GM23338 (cell line): ENCODE data around the gene OBSL1. TPM values are rescaled to one million over a fixed set of nuclear protein-coding genes. Genes with fewer than 3 reads are reported as not detected.

ENCODE experiments used
- ATAC-seq: fragments of 200-7000 bp; cut with Tn5 transposase; 3 replicates; pipeline ENCODE4 v1.9.1; 2020
- DNase-seq: peaks from one replicate; pipeline ENCODE4 v3.0.0-alpha.2; 2015; ENCODE audit warnings: low spot score
- H2AFZ ChIP-seq: fragments of 200-600 bp; sonication (generic); 2 replicates; pipeline ENCODE4 v1.8.0; 2016; ENCODE audit warnings: antibody characterized with exemption, mild to moderate bottlenecking, moderate library complexity
- H3F3A ChIP-seq: fragments of 200-600 bp; sonication (generic); replicated peaks from 2 replicates; pipeline ENCODE4 v1.8.0; 2017; ENCODE audit warnings: antibody characterized with exemption, mixed run types, low read depth
- H3K27ac ChIP-seq: fragments of 200-600 bp; sonication (generic); 2 replicates; pipeline ENCODE4 v1.6.1; 2016; ENCODE audit warnings: low read depth
- H3K27me3 ChIP-seq: fragments of 200-600 bp; sonication (generic); 2 replicates; pipeline ENCODE4 v1.8.0; 2016; ENCODE audit warnings: mild to moderate bottlenecking, mixed run types, moderate library complexity; ENCODE audit not compliant: insufficient read depth
- H3K36me3 ChIP-seq: fragments of 200-600 bp; sonication (generic); 2 replicates; pipeline ENCODE4 v1.8.0; 2016; ENCODE audit warnings: mild to moderate bottlenecking; ENCODE audit not compliant: insufficient read depth
- H3K4me1 ChIP-seq: fragments of 200-600 bp; sonication (generic); 2 replicates; pipeline ENCODE4 v1.8.0; 2016; ENCODE audit warnings: mild to moderate bottlenecking, moderate library complexity; ENCODE audit not compliant: insufficient read depth
- H3K4me2 ChIP-seq: fragments of 200-600 bp; sonication (generic); 2 replicates; pipeline ENCODE4 v1.7.1; 2017; ENCODE audit warnings: mixed run types
- H3K4me3 ChIP-seq: fragments of 200-600 bp; sonication (generic); 2 replicates; pipeline ENCODE4 v1.6.1; 2016; ENCODE audit warnings: mixed run types
- H3K79me2 ChIP-seq: fragments of 200-600 bp; sonication (generic); replicated peaks from 2 replicates; pipeline ENCODE4 v1.8.0; 2017; ENCODE audit warnings: mild to moderate bottlenecking; ENCODE audit not compliant: insufficient read depth
- H3K9me2 ChIP-seq: fragments of 200-600 bp; sonication (generic); 2 replicates; pipeline ENCODE4 v1.8.0; 2017; ENCODE audit not compliant: insufficient read depth
- H4K20me1 ChIP-seq: fragments of 200-600 bp; sonication (generic); replicated peaks from 2 replicates; pipeline ENCODE4 v1.8.0; 2017; ENCODE audit warnings: mild to moderate bottlenecking; ENCODE audit not compliant: insufficient read depth
- H3K27ac Mint-ChIP-seq: 2 replicates; pipeline ENCODE4 v1.8.0; 2020; ENCODE audit warnings: inconsistent platforms, mild to moderate bottlenecking, moderate library complexity, mixed read lengths
- H3K27me3 Mint-ChIP-seq: 3 replicates; pipeline ENCODE4 v1.8.0; 2022; ENCODE audit warnings: low read depth, mild to moderate bottlenecking, moderate library complexity, mixed read lengths, inconsistent platforms; ENCODE audit not compliant: insufficient read depth, poor library complexity
- H3K36me3 Mint-ChIP-seq: 3 replicates; pipeline ENCODE4 v1.8.0; 2021; ENCODE audit warnings: low read depth, mild to moderate bottlenecking, inconsistent platforms, moderate library complexity, mixed read lengths
- H3K4me1 Mint-ChIP-seq: 3 replicates; pipeline ENCODE4 v1.8.0; 2020; ENCODE audit warnings: mild to moderate bottlenecking, inconsistent platforms, mixed read lengths
- H3K4me3 Mint-ChIP-seq: 3 replicates; pipeline ENCODE4 v1.8.0; 2021; ENCODE audit warnings: moderate library complexity, mild to moderate bottlenecking, inconsistent platforms, mixed read lengths
- H3K9me3 Mint-ChIP-seq: 3 replicates; pipeline ENCODE4 v1.8.0; 2020; ENCODE audit warnings: moderate library complexity, mild to moderate bottlenecking, inconsistent platforms, mixed read lengths
- CREB1 ChIP-seq: fragments of 250-450 bp; sonication (Bioruptor Pico); IDR thresholded peaks from 2 replicates; pipeline ENCODE4 v1.5.0; 2020; ENCODE audit warnings: low read depth, mild to moderate bottlenecking, moderate library complexity
- CTCF ChIP-seq, 2 experiments: fragments of 200-600 bp in 1 of 2; sonication (generic) in 1 of 2; conservative IDR thresholded peaks; 2 replicates each; pipeline versions ENCODE4 v1.5.1 to v1.6.1; 2016 to 2017; ENCODE audit warnings: antibody characterized with exemption in 2 of 2, low read depth in 2 of 2, mild to moderate bottlenecking in 2 of 2, moderate library complexity in 1 of 2
- ETS1 ChIP-seq: IDR thresholded peaks from 2 replicates; pipeline ENCODE4 v1.6.1; 2016; ENCODE audit warnings: antibody characterized with exemption
- EZH2 ChIP-seq: fragments of 200-600 bp; sonication (generic); IDR thresholded peaks from one replicate; pipeline ENCODE4 v1.8.0; 2017; ENCODE audit warnings: antibody characterized with exemption, mild to moderate bottlenecking, low read depth; ENCODE audit not compliant: unreplicated experiment
- EZH2phosphoT487 ChIP-seq: fragments of 200-600 bp; sonication (generic); IDR thresholded peaks from one replicate; pipeline ENCODE4 v1.8.1; 2018; ENCODE audit warnings: antibody characterized with exemption; ENCODE audit not compliant: unreplicated experiment
- JUNB ChIP-seq: IDR thresholded peaks from one replicate; pipeline ENCODE4 v1.6.1; 2016; ENCODE audit warnings: antibody characterized with exemption; ENCODE audit not compliant: unreplicated experiment
- NANOG ChIP-seq: IDR thresholded peaks from 2 replicates; pipeline ENCODE4 v1.6.1; 2016; ENCODE audit warnings: antibody characterized with exemption, borderline replicate concordance
- POLR2AphosphoS5 ChIP-seq: IDR thresholded peaks from 2 replicates; pipeline ENCODE4 v1.6.1; 2016; ENCODE audit warnings: antibody characterized with exemption, low read depth
- REST ChIP-seq: IDR thresholded peaks from one replicate; pipeline ENCODE4 v1.6.1; 2018; ENCODE audit warnings: antibody characterized with exemption; ENCODE audit not compliant: unreplicated experiment
- STAT1 ChIP-seq: IDR thresholded peaks from one replicate; pipeline ENCODE4 v1.6.1; 2016; ENCODE audit warnings: antibody characterized with exemption; ENCODE audit not compliant: unreplicated experiment
- ZNF114 ChIP-seq: fragments of 250-450 bp; sonication (Bioruptor Pico); IDR thresholded peaks from 2 replicates; pipeline ENCODE4 v1.5.0; 2020; ENCODE audit warnings: mild to moderate bottlenecking, moderate library complexity
- ZNF331 ChIP-seq: fragments of 250-450 bp; sonication (Bioruptor Pico); IDR thresholded peaks from 2 replicates; pipeline ENCODE4 v1.5.0; 2020; ENCODE audit warnings: low read depth, mild to moderate bottlenecking, moderate library complexity
- ZNF462 ChIP-seq: fragments of 250-450 bp; sonication (Bioruptor Pico); IDR thresholded peaks from 2 replicates; pipeline ENCODE4 v1.5.0; 2020; ENCODE audit warnings: mild to moderate bottlenecking, moderate library complexity
- polyA plus RNA-seq: library from polyadenylated mRNA; unstranded; fragments of >200 nt; fragmentation: Nextera tagmentation; extraction: Ambion mirVana; gene quantifications from 2 replicates; pipeline ENCODE4 v1.2.1, GENCODE V29; 2016
- total RNA-seq: library from RNA; depleted of rRNA; stranded (reverse); fragments of >200 nt; shearing (Covaris generic); gene quantifications from 2 replicates; pipeline ENCODE4 v1.2.3, GENCODE V29; 2014

The OBSL1 gene
- total and polyA plus RNA-seq, 2 experiments from 2014 or later, result 94.9 to 207 TPM

GRCh38 chr2:219524817-219525216 lies 46.5 kb downstream of the OBSL1 start:
- H3K4me3 ChIP-seq, result no peak overlapping the region
- no peaks in the 10 kb centered on the region for H3K79me2 ChIP-seq
- no peaks in the 10 kb centered on the region; the same call in 2 of the 3 replicates for H3K36me3 Mint-ChIP-seq
- H3K4me1 ChIP-seq, result peaks cover 29% of the 10 kb centered on the region
- no peaks in the 10 kb centered on the region for H3K9me3 Mint-ChIP-seq
- H2AFZ ChIP-seq, result no peak overlapping the region
- DNase-seq, result no peak
- H3K36me3 ChIP-seq, result no peaks in the 10 kb centered on the region; the same call in 1 of the 2 replicates
- no peak overlapping the region for H3K27ac ChIP-seq
- H3K4me3 Mint-ChIP-seq, result no peak overlapping the region
- no peak overlapping the region for H3K27ac Mint-ChIP-seq
- H3K27me3 Mint-ChIP-seq, result peaks cover 32% of the 10 kb centered on the region
- no peaks in the 10 kb centered on the region for H3K9me2 ChIP-seq
- peaks cover 22% of the 10 kb centered on the region for H3F3A ChIP-seq
- peaks cover 37% of the 10 kb centered on the region for H3K27me3 ChIP-seq
- no peaks in the 10 kb centered on the region for H4K20me1 ChIP-seq
- no peak for ATAC-seq
- TF ChIP-seq STAT1 (no peak), EZH2 (no peak), ZNF114 (no peak), ETS1 (no peak), REST (no peak), ZNF331 (no peak), POLR2AphosphoS5 (no peak), CTCF (conservative IDR thresholded peaks at IDR 0.05; ENCODE audit: low read depth in 2 of 2) (no peak), JUNB (no peak), ZNF462 (CRISPR knock-in tag) (no peak), CREB1 (CRISPR knock-in tag) (no peak), NANOG (no peak), EZH2phosphoT487 (no peak)
- H3K4me2 ChIP-seq, result no peak overlapping the region; the same call in 1 of the 2 replicates
- H3K4me1 Mint-ChIP-seq, result peaks cover 62% of the 10 kb centered on the region
